ENCODE measurements around the gene RFX3.

Gene RFX3

DNA sequence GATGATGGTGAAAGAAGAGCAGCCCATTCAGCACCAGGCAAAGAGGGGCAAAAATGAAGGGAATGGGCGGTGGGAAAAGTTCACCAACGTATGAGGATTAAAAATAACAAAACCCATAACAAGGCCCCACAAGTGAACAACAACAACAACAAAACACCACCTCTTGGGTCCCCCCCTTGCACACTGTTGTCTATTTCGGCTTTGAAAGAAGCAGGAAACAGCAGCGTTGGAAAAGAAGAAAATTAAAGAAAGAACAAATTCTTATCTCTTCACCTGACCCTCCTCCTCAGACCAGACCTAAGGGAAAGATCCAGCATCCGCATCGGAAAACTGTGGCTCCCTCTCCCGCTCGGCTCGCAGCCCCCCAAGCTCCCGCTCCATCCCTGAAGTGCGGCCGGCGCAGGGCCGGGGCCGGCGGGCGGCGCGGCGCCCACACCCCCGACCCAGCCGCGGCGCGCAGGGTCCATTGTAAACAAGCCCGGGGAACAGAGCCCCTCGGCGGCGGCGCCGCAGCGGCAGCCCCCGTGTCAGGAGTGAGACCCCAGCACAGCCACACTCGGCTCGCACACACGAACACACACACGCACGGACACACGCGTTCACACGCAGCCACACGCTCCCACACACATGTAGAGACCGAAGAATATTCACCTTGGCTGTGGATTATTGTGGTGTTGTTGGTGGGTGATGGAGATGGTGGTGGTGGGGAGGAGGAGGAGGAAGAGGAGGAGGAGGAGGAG lies 535 bp downstream of the RFX3 start:
- peaks cover 78% of the 10 kb centered on the region for H3K79me2 ChIP-seq (ENCODE audit: insufficient read depth, low read length)
- H4K20me1 ChIP-seq (ENCODE audit: insufficient read depth, low read length) = no peaks in the 10 kb centered on the region
- TF ChIP-seq EZH2 (IDR thresholded peaks at IDR 0.05; ENCODE audit: borderline replicate concordance, low read depth, low read length, severe bottlenecking) = no peak
- no peak for TF ChIP-seq CTCF (IDR thresholded peaks at IDR 0.05; ENCODE audit: borderline replicate concordance, extremely low read depth, low read length, poor library complexity, severe bottlenecking)
- peak overlapping the region; percentile 97 for H3K9ac ChIP-seq (ENCODE audit: low read depth, low read length)
- peak overlapping the region; percentile 85 for H3K27ac ChIP-seq (ENCODE audit: low read length)
- H3K9me3 ChIP-seq (ENCODE audit: insufficient read depth, low read length, severe bottlenecking) = no peaks in the 10 kb centered on the region
- no peaks in the 10 kb centered on the region for H3K27me3 ChIP-seq (ENCODE audit: insufficient read depth, low read length, poor library complexity)
- peak overlapping the region; percentile 80 for H3K4me2 ChIP-seq (ENCODE audit: insufficient read depth, low read length)
- DNase-seq (no peak), ATAC-seq (ENCODE audit: insufficient read depth, low read depth) (peak; percentile 2; the same call in 2 of the 3 replicates)
- peaks cover 2% of the 10 kb centered on the region; the same call in 1 of the 2 replicates for H3K36me3 ChIP-seq (ENCODE audit: insufficient read depth, low read length)
- peak overlapping the region; percentile 77 to 100; a peak in 3 of 4 replicates for H3K4me3 ChIP-seq (ENCODE audit: low read depth in 1 of 2, low read length in 2 of 2)
- peak overlapping the region; percentile 82 for H2AFZ ChIP-seq (ENCODE audit: low read depth, low read length)
- H3K4me1 ChIP-seq (ENCODE audit: insufficient read depth, low read length) = peaks cover 52% of the 10 kb centered on the region

DNA sequence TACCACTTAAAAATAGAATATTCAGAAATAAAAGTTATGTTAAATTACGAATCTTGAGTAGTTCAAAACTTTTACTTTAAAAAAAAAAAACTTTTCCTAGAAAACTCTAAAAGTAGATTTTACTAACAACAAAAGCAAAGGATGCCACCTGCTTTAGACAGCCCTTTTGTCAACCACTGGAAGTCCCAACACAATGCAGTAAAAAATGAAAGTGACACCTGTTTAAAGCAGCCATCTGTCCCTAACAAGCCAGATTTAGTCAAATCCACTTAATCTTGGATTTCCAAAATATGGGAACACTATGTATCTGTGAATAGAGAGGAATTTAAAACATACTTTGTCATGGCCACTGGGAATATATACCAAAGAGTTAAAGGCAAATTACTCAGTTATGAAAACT lies 3.8 kb downstream of the RFX3 start:
- H3K4me1 ChIP-seq (ENCODE audit: insufficient read depth, low read length) = peaks cover 32% of the 10 kb centered on the region
- H3K27ac ChIP-seq (ENCODE audit: low read length) = peak overlapping the region; percentile 18; the same call in 1 of the 2 replicates
- no peaks in the 10 kb centered on the region for H4K20me1 ChIP-seq (ENCODE audit: insufficient read depth, low read length)
- H3K36me3 ChIP-seq (ENCODE audit: insufficient read depth, low read length) = no peaks in the 10 kb centered on the region; the same call in 1 of the 2 replicates
- H3K4me2 ChIP-seq (ENCODE audit: insufficient read depth, low read length) = peak overlapping the region; percentile 52
- peaks cover 83% of the 10 kb centered on the region for H3K79me2 ChIP-seq (ENCODE audit: insufficient read depth, low read length)
- no peak for DNase-seq
- H3K9ac ChIP-seq (ENCODE audit: low read depth, low read length) = no peak overlapping the region
- H2AFZ ChIP-seq (ENCODE audit: low read depth, low read length) = no peak overlapping the region
- no peaks in the 10 kb centered on the region for H3K9me3 ChIP-seq (ENCODE audit: insufficient read depth, low read length, severe bottlenecking)
- no peaks in the 10 kb centered on the region for H3K27me3 ChIP-seq (ENCODE audit: insufficient read depth, low read length, poor library complexity)
- no peak for ATAC-seq (ENCODE audit: insufficient read depth, low read depth)
- no peak overlapping the region for H3K4me3 ChIP-seq (ENCODE audit: low read depth in 1 of 2, low read length in 2 of 2)
- no peak for TF ChIP-seq CTCF (IDR thresholded peaks at IDR 0.05; ENCODE audit: borderline replicate concordance, extremely low read depth, low read length, poor library complexity, severe bottlenecking)
- no peak for TF ChIP-seq EZH2 (IDR thresholded peaks at IDR 0.05; ENCODE audit: borderline replicate concordance, low read depth, low read length, severe bottlenecking)

DNA sequence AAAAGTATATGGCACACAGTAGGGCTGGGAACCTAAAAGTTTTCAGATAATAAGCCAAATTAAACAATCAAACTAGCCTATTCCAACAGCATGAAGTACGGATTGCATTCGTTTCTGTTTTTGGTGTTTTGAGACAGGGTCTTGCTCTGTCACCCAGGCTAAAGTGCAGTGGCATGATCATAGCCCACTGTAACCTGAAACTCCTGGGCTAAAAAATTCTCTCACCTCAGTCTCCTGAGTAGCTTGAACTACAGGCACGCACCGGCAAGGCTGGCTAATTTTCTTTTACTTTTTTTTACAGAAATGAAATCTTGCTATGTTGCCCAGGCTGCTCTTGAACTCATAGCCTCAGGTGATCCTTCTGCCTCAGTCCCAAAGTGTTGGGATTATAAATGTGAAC lies 5.2 kb downstream of the RFX3 start:
- Histone ChIP-seq H3K4me2 (ENCODE audit: insufficient read depth, low read length) (no peak overlapping the region), H3K79me2 (ENCODE audit: insufficient read depth, low read length) (peaks cover 86% of the 10 kb centered on the region)

More for the DNA sequence above, 5.2 kb downstream of the RFX3 start:
- no peak for DNase-seq
- Histone ChIP-seq H2AFZ (ENCODE audit: low read depth, low read length) (no peak overlapping the region), H3K9me3 (ENCODE audit: insufficient read depth, low read length, severe bottlenecking) (no peaks in the 10 kb centered on the region), H3K9ac (ENCODE audit: low read depth, low read length) (no peak overlapping the region), H3K27ac (ENCODE audit: low read length) (no peak overlapping the region), H3K27me3 (ENCODE audit: insufficient read depth, low read length, poor library complexity) (no peaks in the 10 kb centered on the region), H3K4me3 (ENCODE audit: low read depth in 1 of 2, low read length in 2 of 2) (no peak overlapping the region), H3K4me1 (ENCODE audit: insufficient read depth, low read length) (peaks cover 32% of the 10 kb centered on the region), H4K20me1 (ENCODE audit: insufficient read depth, low read length) (no peaks in the 10 kb centered on the region), H3K36me3 (ENCODE audit: insufficient read depth, low read length) (no peaks in the 10 kb centered on the region; the same call in 1 of the 2 replicates)
- ATAC-seq (ENCODE audit: insufficient read depth, low read depth) = no peak
- TF ChIP-seq CTCF (IDR thresholded peaks at IDR 0.05; ENCODE audit: borderline replicate concordance, extremely low read depth, low read length, poor library complexity, severe bottlenecking) (no peak), EZH2 (IDR thresholded peaks at IDR 0.05; ENCODE audit: borderline replicate concordance, low read depth, low read length, severe bottlenecking) (no peak)
